RWPE2 (cell line): ENCODE measurements around the gene CNTNAP2.
"Not testable (repeated sequence)": the region's sequence is repeated elsewhere in the genome, so short reads cannot be mapped to it uniquely, and the experiment has no call there.

ENCODE experiments used
- ATAC-seq: fragments of 200-7000 bp; cut with Tn5 transposase; 3 replicates; pipeline ENCODE4 v1.9.1; 2021; ENCODE audit warnings: low read depth
- DNase-seq: peaks from one replicate; pipeline ENCODE4 v3.0.0-alpha.2; 2020; ENCODE audit warnings: low spot score
- H3K27ac ChIP-seq: fragments of 450-650 bp; 2 replicates; pipeline ENCODE4 v1.5.1; 2017; ENCODE audit warnings: mild to moderate bottlenecking; ENCODE audit not compliant: poor library complexity, severe bottlenecking
- H3K27me3 ChIP-seq: fragments of 250-450 bp; sonication (Bioruptor Pico); 2 replicates; pipeline ENCODE4 v1.5.1; 2021; ENCODE audit warnings: mild to moderate bottlenecking, moderate library complexity; ENCODE audit not compliant: insufficient read depth, poor library complexity, severe bottlenecking
- H3K36me3 ChIP-seq: fragments of 250-450 bp; sonication (Bioruptor Pico); 2 replicates; pipeline ENCODE4 v1.5.1; 2020; ENCODE audit warnings: low read depth, mild to moderate bottlenecking, moderate library complexity
- H3K4me1 ChIP-seq: fragments of 250-450 bp; sonication (Bioruptor Pico); 2 replicates; pipeline ENCODE4 v1.5.1; 2021; ENCODE audit warnings: mild to moderate bottlenecking, moderate library complexity; ENCODE audit not compliant: insufficient read depth, poor library complexity, severe bottlenecking
- H3K4me3 ChIP-seq: fragments of 250-450 bp; sonication (Bioruptor Pico); 2 replicates; pipeline ENCODE4 v1.5.1; 2021; ENCODE audit warnings: mild to moderate bottlenecking, moderate library complexity; ENCODE audit not compliant: severe bottlenecking
- H3K9me3 ChIP-seq: fragments of 250-450 bp; sonication (Bioruptor Pico); 2 replicates; pipeline ENCODE4 v1.5.1; 2021; ENCODE audit warnings: mild to moderate bottlenecking, moderate library complexity; ENCODE audit not compliant: severe bottlenecking
- CTCF ChIP-seq: fragments of 450-650 bp; IDR thresholded peaks from one replicate; pipeline ENCODE4 v1.5.1; 2017; ENCODE audit warnings: mild to moderate bottlenecking, moderate library complexity; ENCODE audit not compliant: poor library complexity, severe bottlenecking

Gene CNTNAP2

DNA sequence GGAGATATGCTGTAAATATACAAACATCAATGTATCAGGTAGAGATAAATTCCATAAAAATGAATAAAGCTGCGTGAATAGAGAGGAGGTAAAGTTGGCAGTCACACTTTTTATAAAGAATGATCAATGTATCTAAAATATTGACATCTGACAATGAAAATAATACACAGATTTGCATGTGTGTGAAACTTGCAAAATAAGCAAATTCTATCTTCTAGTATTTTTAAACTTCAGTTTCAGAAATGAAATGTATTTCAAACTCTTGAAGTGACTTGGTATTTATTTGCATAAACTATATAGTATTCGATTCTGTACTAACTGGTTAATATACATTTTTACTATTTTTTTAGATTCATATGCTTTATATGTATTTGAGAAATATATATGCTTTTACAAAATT lies 986.6 kb downstream of the CNTNAP2 start:
- no peaks in the 10 kb centered on the region for H3K9me3 ChIP-seq
- ATAC-seq (no peak), DNase-seq (no peak)
- no peaks in the 10 kb centered on the region for H3K4me1 ChIP-seq
- H3K4me3 ChIP-seq: no peak overlapping the region
- H3K27me3 ChIP-seq: no peaks in the 10 kb centered on the region
- no peaks in the 10 kb centered on the region for H3K36me3 ChIP-seq
- no peak overlapping the region for H3K27ac ChIP-seq
- TF ChIP-seq CTCF: no peak

DNA sequence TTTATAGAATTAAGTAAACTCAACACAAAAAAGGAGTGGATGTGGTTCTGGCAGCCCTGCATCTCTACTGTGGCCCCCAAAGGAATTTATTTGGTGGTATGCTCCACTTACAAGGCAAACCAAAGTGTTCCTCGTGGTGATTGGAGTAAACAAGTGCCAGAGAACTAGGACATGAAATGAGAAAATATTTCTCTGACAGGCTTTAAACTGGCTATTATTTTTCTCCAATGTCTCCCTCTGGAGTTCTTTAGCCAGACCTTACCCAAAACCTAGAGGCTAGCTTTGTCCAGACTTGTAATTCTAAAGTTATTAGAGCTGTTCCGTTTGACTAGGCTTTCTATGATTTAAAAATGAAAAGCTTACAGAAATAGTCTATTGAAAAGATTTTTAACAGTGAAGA lies 990.1 kb downstream of the CNTNAP2 start:
- DNase-seq: no peak
- H3K27ac ChIP-seq: no peak overlapping the region
- H3K4me3 ChIP-seq: no peak overlapping the region
- H3K36me3 ChIP-seq: no peaks in the 10 kb centered on the region
- TF ChIP-seq CTCF: no peak
- H3K9me3 ChIP-seq: no peaks in the 10 kb centered on the region
- H3K27me3 ChIP-seq: no peaks in the 10 kb centered on the region
- no peaks in the 10 kb centered on the region for H3K4me1 ChIP-seq
- no peak for ATAC-seq

DNA sequence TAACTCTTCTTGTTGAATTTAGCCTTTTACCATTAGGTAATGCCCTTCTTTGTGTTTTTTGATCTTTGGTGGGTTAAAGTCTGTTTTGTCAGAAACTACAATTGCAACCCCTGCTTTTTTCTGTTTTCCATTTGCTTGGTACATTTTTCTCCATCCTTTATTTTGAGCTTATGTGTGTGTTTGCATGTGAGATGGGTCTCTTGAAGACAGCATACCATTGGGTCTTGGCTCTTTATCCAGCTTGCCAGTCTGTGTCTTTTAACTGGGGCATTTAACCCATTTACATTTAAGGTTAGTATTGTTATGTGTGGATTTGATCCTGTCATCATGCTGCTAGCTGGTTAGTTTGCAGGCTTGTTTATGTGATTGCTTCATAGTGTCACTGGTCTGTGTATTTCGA lies 997.9 kb downstream of the CNTNAP2 start:
- not testable (repeated sequence) for DNase-seq, H3K4me1 ChIP-seq, H3K27me3 ChIP-seq, H3K4me3 ChIP-seq, H3K9me3 ChIP-seq, H3K27ac ChIP-seq, ATAC-seq, H3K36me3 ChIP-seq

DNA sequence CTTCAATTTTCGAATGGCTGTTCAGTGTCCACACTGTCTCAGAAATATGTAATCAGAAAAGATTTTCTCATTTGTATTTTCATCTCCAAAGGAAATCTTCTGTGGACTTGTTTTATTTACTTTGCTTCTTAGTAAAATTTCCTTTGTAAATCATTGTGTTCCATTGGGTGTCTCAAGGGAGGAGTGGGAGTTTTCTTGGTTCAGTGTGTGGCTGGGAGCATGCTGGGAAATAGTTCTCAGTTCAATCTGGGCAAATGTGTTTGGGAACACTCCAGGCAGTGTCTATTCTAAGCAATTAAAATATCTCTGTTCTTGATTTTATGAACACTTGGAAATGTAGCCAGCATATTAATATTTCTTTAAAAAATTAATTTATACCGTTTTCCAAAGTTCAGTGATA lies 1019.8 kb downstream of the CNTNAP2 start:
- Histone ChIP-seq H3K27ac (no peak overlapping the region), H3K4me1 (no peaks in the 10 kb centered on the region), H3K9me3 (peaks cover 2% of the 10 kb centered on the region), H3K36me3 (no peaks in the 10 kb centered on the region), H3K27me3 (no peaks in the 10 kb centered on the region), H3K4me3 (no peak overlapping the region)
- DNase-seq (no peak), ATAC-seq (no peak)
- no peak for TF ChIP-seq CTCF

DNA sequence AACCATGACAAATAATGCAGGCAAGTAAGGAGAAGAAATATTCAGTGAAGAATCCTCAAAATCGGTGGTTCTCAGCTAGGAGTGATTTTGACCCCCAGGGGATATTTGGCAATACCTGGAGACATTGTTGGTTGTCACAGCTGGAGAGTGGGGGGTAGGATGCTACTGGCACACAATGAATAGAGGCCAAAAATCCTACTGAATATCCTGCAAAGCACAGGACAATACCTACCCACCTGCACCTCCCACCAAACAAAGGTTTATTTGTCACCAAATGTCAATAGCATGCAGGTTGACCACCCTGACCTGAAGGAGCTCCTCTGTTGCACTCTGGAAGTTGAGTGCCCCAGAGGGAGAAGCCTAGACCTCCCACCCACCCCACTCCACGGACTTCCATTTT lies 1028.6 kb downstream of the CNTNAP2 start:
- ATAC-seq (no peak), DNase-seq (no peak)
- H3K36me3 ChIP-seq: no peaks in the 10 kb centered on the region
- peaks cover 3% of the 10 kb centered on the region for H3K27me3 ChIP-seq
- no peak overlapping the region for H3K4me3 ChIP-seq
- no peak overlapping the region for H3K27ac ChIP-seq
- H3K4me1 ChIP-seq: no peaks in the 10 kb centered on the region
- no peak for TF ChIP-seq CTCF
- no peaks in the 10 kb centered on the region for H3K9me3 ChIP-seq

GRCh38 chr7:147146169-147146568 lies 1029.6 kb downstream of the CNTNAP2 start:
- no peak overlapping the region for H3K4me3 ChIP-seq

More at GRCh38 chr7:147146169-147146568, 1029.6 kb downstream of the CNTNAP2 start:
- H3K27me3 ChIP-seq: peaks cover 3% of the 10 kb centered on the region
- H3K9me3 ChIP-seq: no peaks in the 10 kb centered on the region
- no peaks in the 10 kb centered on the region for H3K4me1 ChIP-seq
- no peak for TF ChIP-seq CTCF
- H3K27ac ChIP-seq: no peak overlapping the region
- ATAC-seq (no peak), DNase-seq (no peak)
- H3K36me3 ChIP-seq: no peaks in the 10 kb centered on the region
